Caco-2 (cell line): ENCODE measurements around the gene PRR29. TPM values are rescaled to one million over a fixed set of nuclear protein-coding genes. Genes with fewer than 3 reads are reported as not detected.

Experiments used
- BruUV-seq: library from RNA; stranded (reverse); fragments of 400-500 nt; replicated peaks from 2 replicates; lab custom pipeline; 2021; lab: Mats Ljungman, UMichigan
- CTCF ChIA-PET: fragments of 300-600 bp; sonication (Branson Sonifier 250); formaldehyde crosslinking; loops from one replicate; lab custom pipeline; 2022; ENCODE audit warnings: antibody characterized with exemption; lab: Charles Lee
- POLR2A ChIA-PET: fragments of 300-600 bp; sonication (Branson Sonifier 250); formaldehyde crosslinking; loops from one replicate; lab custom pipeline; 2022; ENCODE audit warnings: antibody characterized with exemption; lab: Charles Lee
- DNase-seq, 2 experiments: peaks; one replicate each; pipeline versions ENCODE4 v3.0.0 to v3.0.0-alpha.2; 2020 to 2022
- H3K27me3 ChIP-seq: replicated peaks from 2 replicates; pipeline ENCODE4 v1.6.0; 2011; ENCODE audit warnings: low read length; ENCODE audit not compliant: control insufficient read depth, insufficient read depth
- H3K36me3 ChIP-seq: 2 replicates; pipeline ENCODE4 v1.5.1; 2011; ENCODE audit warnings: low read length; ENCODE audit not compliant: control insufficient read depth, insufficient read depth
- H3K4me1 ChIP-seq: fragments of 250-450 bp; sonication (Bioruptor Pico); 2 replicates; pipeline ENCODE4 v1.5.1; 2020; ENCODE audit warnings: mild to moderate bottlenecking
- H3K4me3 ChIP-seq: 2 replicates; pipeline ENCODE4 v1.5.1; 2011; ENCODE audit warnings: low read depth, mild to moderate bottlenecking, control low read depth, low read length
- H3K9me3 ChIP-seq: fragments of 250-450 bp; sonication (Bioruptor Pico); 2 replicates; pipeline ENCODE4 v1.5.1; 2020; ENCODE audit warnings: mild to moderate bottlenecking, moderate library complexity
- H3K27ac Mint-ChIP-seq: one replicate; pipeline ENCODE4 v1.8.0; 2022; ENCODE audit warnings: mixed read lengths; ENCODE audit not compliant: unreplicated experiment
- H3K27me3 Mint-ChIP-seq: one replicate; pipeline ENCODE4 v1.8.0; 2022; ENCODE audit warnings: mixed read lengths; ENCODE audit not compliant: insufficient read depth, unreplicated experiment
- H3K36me3 Mint-ChIP-seq: one replicate; pipeline ENCODE4 v1.8.0; 2022; ENCODE audit warnings: mild to moderate bottlenecking, mixed read lengths; ENCODE audit not compliant: insufficient read depth, unreplicated experiment
- H3K4me1 Mint-ChIP-seq: one replicate; pipeline ENCODE4 v1.8.0; 2022; ENCODE audit warnings: low read depth, mixed read lengths; ENCODE audit not compliant: unreplicated experiment
- H3K4me3 Mint-ChIP-seq: one replicate; pipeline ENCODE4 v1.8.0; 2022; ENCODE audit warnings: mild to moderate bottlenecking, moderate library complexity, mixed read lengths; ENCODE audit not compliant: unreplicated experiment
- H3K9me3 Mint-ChIP-seq: one replicate; pipeline ENCODE4 v1.8.0; 2022; ENCODE audit warnings: mixed read lengths; ENCODE audit not compliant: unreplicated experiment
- CTCF ChIP-seq, 2 experiments: fragments of 200-600 bp in 1 of 2; IDR thresholded peaks; 1 replicate in 1 of 2; 2 replicates in 1 of 2; pipeline versions ENCODE4 v1.5.1 to v1.8.0; 2011 to 2022; ENCODE audit warnings: antibody characterized with exemption in 1 of 2, control low read depth in 1 of 2, inconsistent platforms in 1 of 2, low read depth in 1 of 2, low read length in 1 of 2, mild to moderate bottlenecking in 1 of 2, moderate library complexity in 1 of 2; ENCODE audit not compliant: insufficient read depth in 1 of 2, severe bottlenecking in 1 of 2, unreplicated experiment in 1 of 2
- intact Hi-C: fragments of 100-400 bp; cut with micrococcal nuclease; formaldehyde crosslinking; loops from one replicate; pipeline ENCODE4 v1.10.0; 2022; ENCODE audit not compliant: unreplicated experiment
- total RNA-seq: library from RNA; stranded (reverse); gene quantifications from 2 replicates; pipeline ENCODE4 v1.2.3, GENCODE V29; 2022

The PRR29 gene
- total RNA-seq, 1 experiment from 2014 or later = not detected

GRCh38 chr17:64053101-64053500 is 55.0 kb downstream of the PRR29 start:
- Histone ChIP-seq H3K27me3 (no peaks in the 10 kb centered on the region), H3K4me3 (no peak overlapping the region), H3K4me1 (peaks cover 10% of the 10 kb centered on the region; the same call in 1 of the 2 replicates), H3K36me3 (peaks cover 2% of the 10 kb centered on the region), H3K9me3 (no peaks in the 10 kb centered on the region)
- no peak overlapping the region for H3K4me3 Mint-ChIP-seq
- peaks cover 30% of the 10 kb centered on the region for H3K36me3 Mint-ChIP-seq
- DNase-seq = no peak
- intact Hi-C loops = no loop called here
- ChIA-PET CTCF (interaction anchor here (1.3 kb wide), 1 partner anchor 11 kb away, joined by 3 read pairs; no protein-coding TSS in a partner anchor), POLR2A (no interaction called here)
- no peaks in the 10 kb centered on the region for H3K27me3 Mint-ChIP-seq
- BruUV-seq = no TSS peak
- no peaks in the 10 kb centered on the region for H3K4me1 Mint-ChIP-seq
- no peak overlapping the region for H3K27ac Mint-ChIP-seq
- no peaks in the 10 kb centered on the region for H3K9me3 Mint-ChIP-seq
- no peak for TF ChIP-seq CTCF (IDR thresholded peaks at IDR 0.05; ENCODE audit: insufficient read depth in 1 of 2, low read depth in 1 of 2, low read length in 1 of 2, severe bottlenecking in 1 of 2, unreplicated experiment in 1 of 2)

Other genes with a start within 250 kb of the PRR29 start
- gene CCDC47, start 224.8 kb upstream of the PRR29 start, total RNA-seq = 125 and 129 TPM in 2 replicates
- 179 and 183 TPM in 2 replicates for gene DDX42, start 224.2 kb upstream of the PRR29 start, total RNA-seq
- 197 TPM in 2 replicates for gene PSMC5, start 170.9 kb upstream of the PRR29 start, total RNA-seq
- gene FTSJ3, start 170.7 kb upstream of the PRR29 start, total RNA-seq = 75.9 and 76.3 TPM in 2 replicates
- 134 TPM in 2 replicates for gene SMARCD2, start 155.7 kb upstream of the PRR29 start, total RNA-seq
- not detected in 2 replicates for gene CSH2, start 124.7 kb upstream of the PRR29 start, total RNA-seq
- not detected in 2 replicates for gene GH2, start 116.4 kb upstream of the PRR29 start, total RNA-seq
- not detected in 2 replicates for gene CSH1, start 101.8 kb upstream of the PRR29 start, total RNA-seq
- gene CSHL1, start 87.1 kb upstream of the PRR29 start, total RNA-seq = not detected in 2 replicates
- not detected in 2 replicates for gene GH1, start 79.5 kb upstream of the PRR29 start, total RNA-seq
- gene CD79B, start 66.0 kb upstream of the PRR29 start, total RNA-seq = not detected in 2 replicates
- not detected in 2 replicates for gene SCN4A, start 25.4 kb upstream of the PRR29 start, total RNA-seq
- gene ICAM2, start 22.3 kb downstream of the PRR29 start, total RNA-seq = 1.9 and 2.0 TPM in 2 replicates
- 24.3 and 27.5 TPM in 2 replicates for gene ERN1, start 131.8 kb downstream of the PRR29 start, total RNA-seq